CD4-positive, alpha-beta T cell treated with Interleukin-4 for 1 hour (primary cell): Measurements from ENCODE around the gene PIM1.
"Not testable (repeated sequence)": the region's sequence is repeated elsewhere in the genome, so short reads cannot be mapped to it uniquely, and the experiment has no call there.

Experiments used
- DNase-seq, 2 donors: peaks; one replicate each; pipeline ENCODE4 v3.0.0-alpha.2; 2020 to 2022

The PIM1 gene

DNA sequence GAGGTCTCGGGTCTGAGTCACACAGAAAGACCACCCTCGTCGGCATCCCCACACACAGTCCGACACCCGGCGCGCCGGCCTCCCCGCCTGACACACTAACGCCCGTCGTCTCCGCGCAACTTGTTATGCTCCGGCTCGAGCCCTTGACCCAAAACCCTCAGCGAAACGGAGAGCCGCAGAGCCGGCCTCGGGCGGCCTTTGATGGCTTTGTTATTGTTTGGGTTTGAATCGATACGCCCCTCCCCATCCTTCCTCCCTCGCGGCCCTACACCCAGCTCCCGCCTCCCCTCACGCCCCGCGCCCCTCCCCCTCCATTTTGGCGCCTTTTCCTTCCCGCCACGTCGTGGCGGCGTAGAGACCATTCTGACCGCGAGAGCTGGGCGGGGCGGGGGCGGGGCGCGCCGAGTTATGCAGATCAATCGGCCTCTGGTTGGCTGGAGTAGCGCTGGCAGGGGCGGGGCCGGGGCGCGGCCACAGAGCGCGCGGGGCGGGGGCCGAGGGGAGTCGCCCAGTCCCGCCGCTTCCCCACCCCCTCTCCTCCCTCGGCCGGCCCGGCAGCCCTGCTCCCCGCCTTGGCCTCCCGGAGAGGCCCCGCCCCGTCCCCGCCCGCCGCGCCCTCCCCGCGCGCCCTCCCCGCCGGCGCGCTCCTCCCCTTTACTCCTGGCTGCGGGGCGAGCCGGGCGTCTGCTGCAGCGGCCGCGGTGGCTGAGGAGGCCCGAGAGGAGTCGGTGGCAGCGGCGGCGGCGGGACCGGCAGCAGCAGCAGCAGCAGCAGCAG, at the start of gene PIM1:
TSS of gene PIM1 (plus strand) at position 657 of the 777 bp plus-strand sequence. CDS start 424 bp downstream, outside the sequence.
- DNase-seq, result peak; percentile 99

DNA sequence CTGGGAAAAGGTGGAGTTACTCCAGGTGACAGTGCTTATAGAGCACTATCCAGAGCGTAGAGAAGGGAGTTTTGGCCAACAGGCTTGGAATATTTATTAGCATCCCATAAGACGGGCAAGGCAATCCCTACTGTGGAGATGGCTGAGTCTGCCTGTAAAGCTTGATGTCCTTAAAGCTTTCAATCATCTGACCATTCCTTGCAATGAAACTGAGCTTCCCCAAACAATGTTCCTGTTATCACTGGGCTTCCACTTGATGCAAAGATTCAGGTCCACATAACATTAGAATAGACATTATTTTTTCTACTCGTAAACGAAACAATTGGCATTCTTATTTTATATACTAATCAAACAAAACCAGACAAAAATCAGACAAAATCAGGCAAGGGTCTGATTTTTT, 48.4 kb upstream of the PIM1 start:
- no peak for DNase-seq

DNA sequence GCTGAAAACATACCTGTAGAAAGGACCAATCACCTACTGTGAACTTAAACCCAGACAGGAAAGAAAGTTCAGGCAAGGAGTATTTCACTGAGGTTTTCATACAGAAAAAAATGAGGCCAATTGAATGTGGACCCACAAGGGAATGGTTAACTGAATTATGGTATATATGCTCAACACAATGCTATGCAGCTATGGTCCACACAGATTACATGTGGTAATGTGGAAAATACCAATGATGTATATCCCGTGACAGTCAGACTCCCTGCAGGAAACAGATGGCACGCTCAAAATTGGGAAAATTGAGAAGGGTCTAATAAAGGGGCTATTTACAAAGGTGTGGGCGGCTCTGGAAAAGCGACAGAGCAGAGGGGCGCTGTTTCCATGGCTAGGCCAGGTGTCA, 47.1 kb upstream of the PIM1 start:
- DNase-seq, result no peak

DNA sequence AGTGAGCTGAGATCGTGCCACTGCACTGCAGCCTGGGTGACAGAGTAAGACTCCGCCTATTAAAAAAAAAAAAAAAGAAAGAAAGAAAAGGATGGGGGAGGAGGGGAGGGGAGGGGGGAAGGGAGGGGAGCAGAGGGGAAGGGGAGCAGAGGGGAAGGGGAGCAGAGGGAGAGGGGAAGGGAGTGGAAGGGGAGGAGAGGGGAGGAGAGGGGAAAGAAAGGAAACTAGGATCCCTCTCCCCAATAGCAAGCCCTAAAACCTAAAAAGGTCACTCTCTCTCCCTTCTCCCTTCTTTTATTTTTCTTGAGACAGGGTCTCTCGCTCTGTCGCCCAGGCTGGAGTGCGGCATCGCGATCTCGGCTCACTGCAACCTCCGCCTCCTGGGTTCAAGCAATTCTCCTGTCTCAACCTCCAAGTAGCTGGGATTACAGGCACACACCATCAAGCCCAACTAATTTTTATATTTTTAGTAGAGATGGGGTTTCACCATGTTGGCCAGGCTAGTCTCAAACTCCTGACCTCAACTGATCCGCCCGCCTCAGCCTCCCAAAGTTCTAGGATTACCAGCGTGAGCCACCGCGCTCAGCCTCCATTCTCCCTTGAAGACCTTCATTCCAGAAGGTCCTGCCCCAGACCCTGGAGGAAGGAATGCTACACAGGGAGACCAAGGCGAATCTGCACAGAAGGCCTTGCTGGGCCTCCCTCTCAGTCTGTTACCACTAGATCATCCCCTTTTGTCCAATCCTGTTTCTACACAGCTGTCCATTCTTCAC, 45.8 kb upstream of the PIM1 start:
- no peak for DNase-seq

DNA sequence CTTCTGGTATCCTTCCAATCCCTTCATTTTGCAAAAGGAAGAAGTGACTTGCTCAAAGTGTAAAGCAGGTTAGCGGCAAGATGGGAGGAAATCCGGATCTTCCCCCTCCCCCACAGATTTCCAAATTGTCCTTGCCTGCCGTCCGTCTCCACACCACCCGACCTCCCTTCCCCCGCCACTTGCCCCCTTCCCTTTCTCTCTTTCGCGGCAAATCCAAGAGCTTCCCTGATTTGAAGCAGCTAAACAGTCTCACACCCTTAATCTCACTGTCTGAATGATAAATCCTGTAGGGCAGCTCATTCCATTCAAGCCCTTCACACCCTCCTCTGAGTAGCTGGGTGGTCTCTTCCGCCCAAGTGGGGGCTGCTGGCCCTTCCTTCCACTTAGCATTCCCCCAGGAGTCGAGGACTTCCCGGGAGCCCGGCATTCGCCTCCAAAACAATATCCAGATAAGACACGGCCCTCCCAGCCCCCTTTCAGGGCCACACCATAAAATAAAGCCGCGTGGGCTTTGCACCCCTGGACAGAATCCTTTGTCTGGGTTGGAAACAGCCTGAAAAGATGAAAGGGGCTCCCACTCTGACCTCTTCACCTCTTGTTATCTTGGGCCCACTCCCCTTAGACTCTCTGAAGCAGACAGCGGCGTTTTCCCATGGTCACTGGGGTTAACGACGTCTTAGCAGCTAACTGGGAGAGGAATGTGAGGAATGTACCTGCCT, 44.0 kb upstream of the PIM1 start:
- DNase-seq, result no peak

DNA sequence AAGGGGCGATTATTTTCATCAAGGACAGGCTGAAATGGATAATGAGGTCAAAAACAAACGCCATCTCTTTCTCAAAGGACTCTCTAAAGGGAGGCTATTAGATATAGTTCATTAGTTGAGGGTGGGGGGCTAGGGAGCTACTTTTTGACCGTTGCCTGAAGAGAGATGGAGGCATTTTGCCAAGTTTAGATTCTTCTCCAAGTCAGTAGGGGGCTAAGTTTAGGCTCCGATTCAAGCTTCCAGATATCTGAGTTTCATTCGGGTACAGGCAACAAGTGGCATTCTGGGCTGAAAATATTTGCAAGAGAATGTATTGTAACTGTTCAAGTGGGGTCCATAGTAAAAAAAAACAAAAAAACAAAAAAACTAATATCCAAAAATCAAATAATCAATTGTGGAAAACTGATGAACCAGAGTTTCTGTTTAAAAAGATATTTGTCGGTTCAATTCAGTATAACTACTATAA, 43.4 kb upstream of the PIM1 start:
- DNase-seq, result no peak

DNA sequence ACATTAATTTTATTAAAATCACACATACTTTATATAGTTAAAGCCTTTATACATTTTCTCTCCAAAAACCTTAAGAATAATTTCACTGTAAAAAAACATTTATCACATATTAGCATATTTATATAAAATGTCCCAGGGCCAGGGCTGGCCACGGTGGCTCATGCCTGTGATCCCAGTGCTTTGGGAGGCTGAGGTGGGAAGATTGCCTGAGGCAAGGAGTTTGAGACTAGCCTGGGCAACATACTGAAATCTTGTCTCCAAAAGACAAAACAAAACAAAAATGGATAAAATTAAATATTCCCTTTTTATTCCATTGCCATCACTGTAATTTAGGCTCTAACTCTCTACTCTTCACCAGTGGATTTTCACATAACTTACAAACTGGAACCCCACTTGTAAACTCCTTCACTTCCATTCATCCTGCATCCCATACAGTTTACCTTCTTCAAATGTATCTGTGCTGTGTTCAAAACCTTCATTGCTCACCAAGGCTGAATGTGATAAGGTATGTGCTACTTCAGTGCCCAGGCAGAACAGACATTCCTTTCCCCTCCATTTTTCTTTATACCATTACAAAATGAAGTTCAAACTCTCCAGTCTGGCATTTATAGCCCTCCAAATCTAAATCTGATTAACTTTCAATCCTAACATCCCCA, 42.9 kb upstream of the PIM1 start:
- no peak for DNase-seq

DNA sequence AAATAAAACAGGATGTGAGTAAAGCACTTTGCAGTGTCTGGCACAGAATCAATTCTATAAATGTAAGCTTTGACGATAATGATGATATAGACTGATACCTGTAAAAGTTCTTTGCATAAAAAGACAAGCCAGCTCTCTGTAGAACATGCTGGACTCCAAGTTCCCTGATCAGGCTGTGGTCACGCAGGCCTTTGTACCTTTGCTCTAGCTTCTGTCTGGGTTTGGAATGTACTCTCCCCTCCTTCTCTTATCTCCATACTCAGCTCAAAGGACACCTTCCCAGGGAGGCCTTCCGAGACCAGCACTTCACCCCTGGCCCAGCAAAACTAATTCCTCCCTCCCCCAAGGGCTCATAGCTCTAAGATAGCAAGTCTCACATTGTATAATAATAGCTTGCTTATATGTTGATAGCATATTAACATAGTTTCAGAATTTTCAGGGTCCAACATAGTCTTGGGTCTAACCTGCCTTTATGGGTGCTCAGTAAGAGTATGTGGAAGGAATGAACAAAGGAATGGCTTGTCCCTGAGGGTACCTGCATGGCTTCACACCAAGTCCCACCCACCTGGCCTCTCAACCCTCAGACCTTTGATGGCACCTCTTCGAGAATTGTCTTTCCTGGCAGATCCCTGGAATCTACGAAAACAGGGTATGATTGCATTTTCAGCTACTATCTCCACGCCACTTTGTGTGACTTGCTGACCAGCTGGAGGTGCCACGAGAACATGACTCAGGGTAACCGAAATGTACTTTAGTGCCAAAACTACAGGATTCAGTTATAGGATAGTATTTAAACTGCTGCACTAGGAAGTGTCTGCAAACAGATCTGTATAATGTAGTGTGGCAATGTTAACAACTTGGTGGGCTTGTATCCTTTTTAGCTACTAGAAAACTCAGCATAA, 41.7 kb upstream of the PIM1 start:
- DNase-seq, result no peak

DNA sequence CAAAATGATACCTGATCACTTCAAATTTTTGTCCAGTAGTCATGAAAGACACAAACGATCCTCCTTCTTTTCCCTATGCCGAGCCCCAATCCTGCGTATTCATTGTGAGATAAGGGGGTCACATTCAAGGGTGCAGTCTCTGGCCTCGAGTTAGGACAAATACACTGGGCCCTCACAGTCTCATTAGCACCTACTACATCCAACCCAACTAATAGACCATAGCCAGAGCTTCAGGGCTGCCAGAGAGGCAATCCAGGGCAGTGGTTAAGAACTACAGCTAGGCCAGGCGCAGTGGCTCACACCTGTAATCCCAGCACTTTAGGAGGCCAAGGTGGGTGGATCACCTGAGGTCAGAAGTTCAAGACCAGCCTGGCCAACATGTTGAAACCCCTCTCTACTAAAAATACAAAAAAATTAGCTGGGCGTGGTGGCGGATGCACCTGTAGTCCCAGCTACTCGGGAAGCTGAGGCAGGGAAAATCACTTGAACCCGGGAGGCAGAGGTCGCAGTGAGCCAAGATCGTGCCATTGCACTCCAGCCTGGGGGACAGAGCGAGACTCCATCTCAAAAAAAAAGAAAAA, 41.0 kb upstream of the PIM1 start:
- DNase-seq, result not testable (repeated sequence)

DNA sequence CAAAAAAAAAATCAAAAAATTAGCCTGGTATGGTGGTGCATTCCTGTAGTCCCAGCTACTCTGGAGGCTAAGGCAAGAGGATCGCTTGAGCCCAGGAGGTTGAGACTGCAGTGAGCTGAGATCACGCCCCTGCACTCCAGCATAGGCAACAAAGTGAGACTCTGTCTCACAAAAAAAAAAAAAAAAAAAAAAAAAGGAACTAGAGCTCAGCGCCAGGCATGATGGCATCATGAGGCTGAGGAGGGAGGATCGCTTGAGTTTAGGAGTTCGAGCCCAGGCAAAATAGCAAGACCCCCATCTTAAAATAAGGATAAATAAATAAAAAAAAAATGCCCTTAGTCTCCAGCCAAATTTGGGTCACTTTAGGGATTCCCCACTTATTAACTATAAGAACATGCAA, 40.4 kb upstream of the PIM1 start:
- no peak for DNase-seq

DNA sequence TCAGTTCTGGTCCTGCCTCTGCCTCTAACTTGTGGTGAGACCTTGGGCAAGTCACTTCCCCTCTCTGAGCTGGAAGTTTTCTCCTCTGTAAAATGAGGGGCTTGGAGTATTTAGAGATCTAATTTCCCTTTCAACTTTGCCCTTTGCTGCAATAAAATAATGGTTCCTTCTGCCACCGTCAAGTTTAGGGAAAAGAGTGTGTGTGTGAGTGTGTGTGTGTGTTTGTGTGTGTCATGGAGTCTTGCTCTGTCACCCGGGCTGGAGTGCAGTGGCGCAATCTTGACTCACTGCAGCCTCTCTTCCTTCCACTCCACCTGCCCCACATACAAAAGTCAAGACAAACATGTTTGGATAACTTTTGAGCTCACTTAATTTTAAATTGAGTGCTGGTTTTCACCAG, 39.2 kb upstream of the PIM1 start:
- peak in 1 of 2 donors; percentile 57 for DNase-seq

DNA sequence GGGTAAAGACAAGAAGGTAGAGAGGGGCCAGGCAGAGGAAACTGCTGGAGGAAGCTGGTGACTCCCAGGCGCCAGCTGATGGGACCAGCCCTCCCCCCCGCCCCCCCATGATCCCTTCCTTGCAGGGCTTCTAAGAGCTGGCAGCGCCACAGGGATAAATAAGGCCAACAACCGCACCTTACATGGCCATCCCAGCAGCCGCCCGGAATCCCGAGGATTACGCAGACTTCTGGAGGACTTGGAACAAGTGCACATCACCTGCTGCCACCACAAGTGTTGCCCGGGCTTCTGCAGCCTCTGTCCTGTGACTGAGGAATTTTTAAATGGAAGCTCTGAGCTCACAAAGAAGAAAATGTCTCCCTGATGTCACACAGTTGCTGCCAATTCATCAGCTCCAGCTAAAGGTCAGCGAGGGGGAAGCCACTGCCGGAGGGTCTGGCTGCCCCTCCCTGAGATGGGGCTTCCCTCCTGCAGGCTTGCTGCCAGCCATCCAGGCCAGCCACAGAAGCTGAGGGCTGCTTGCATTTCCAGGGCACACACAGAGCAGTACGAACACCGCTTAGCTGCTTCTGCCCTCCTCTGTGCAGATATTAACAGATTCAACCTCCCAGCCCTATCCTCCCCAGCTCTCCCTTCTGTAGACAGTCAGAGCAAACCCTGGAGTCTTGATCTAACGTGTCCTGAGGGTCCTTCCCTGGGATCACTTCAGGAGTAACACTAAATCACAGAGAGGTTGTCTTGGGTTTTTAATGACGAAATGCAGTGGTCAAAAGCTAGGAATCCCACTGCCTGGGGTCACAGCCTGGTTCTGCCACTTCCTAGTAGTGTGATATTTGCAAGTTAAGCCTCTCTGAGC, 38.6 kb upstream of the PIM1 start:
- no peak for DNase-seq

DNA sequence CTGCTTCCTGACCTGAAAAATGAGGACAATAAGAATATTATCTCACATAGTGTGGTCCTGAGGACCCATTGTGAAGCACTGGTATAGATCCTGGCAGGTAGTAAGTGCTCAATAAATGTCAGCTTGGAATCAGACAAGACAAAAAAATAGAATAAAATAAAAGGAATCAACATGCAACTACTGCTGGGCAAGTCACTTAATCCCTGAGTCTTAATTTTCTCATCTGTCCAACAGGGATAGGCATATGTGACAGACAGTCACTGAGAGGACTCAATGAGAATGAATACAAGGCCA, 38.0 kb upstream of the PIM1 start:
- no peak for DNase-seq

DNA sequence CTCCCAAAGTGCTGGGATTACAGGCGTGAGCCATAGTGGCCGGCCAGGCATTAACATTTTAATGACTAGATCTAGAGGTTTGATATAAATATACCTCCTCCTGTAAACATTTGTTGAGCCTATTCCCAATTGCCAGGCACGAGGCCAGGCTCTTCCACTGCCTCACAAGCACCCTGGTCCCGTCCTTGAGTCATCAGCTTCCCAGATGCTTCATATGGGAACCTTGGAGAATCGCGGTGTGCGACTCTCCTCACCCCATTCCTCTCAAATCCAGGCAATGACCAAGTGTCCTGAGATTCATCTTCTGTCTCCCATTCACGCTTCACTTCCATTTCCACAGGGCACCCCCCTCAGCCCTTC, 35.9 kb upstream of the PIM1 start:
- no peak for DNase-seq

DNA sequence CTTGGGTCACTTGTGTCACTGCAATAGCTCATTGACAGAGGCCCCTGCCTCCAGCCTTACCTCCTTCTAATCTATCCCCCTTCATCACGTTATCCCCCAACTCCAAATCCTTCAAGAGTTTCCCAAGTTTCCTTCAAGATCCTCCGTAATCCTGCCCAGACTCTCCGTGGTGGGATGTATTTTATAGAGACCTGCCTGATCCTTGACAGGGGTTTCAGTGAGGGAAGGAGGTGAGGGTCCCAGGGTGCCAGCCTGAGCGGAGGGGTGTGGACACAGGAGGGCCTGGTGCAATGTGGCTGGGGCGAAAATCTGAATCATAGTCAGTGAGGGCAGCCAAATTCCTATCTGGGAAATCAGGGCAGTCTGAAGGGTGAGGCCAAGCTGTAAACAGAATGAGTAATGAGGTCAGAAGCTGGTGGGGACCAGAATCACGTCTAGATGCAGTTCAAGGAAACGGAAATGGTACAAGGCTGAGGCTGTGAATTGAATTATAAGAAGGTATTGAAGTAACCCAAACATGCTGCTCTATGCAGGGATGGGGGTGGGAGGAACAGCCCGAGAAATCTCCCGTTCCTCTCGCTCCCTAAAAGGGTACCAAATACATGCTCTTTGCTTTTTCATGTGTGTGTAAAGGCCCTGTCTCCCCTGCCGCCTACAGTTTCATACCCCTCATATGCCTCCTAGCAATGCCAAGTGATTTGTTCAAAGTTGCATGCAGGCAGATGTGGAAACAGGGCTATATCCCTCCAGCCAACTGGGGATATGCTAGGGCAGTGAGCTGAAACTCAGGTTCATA, 35.4 kb upstream of the PIM1 start:
- peak; percentile 30 to 65 for DNase-seq

DNA sequence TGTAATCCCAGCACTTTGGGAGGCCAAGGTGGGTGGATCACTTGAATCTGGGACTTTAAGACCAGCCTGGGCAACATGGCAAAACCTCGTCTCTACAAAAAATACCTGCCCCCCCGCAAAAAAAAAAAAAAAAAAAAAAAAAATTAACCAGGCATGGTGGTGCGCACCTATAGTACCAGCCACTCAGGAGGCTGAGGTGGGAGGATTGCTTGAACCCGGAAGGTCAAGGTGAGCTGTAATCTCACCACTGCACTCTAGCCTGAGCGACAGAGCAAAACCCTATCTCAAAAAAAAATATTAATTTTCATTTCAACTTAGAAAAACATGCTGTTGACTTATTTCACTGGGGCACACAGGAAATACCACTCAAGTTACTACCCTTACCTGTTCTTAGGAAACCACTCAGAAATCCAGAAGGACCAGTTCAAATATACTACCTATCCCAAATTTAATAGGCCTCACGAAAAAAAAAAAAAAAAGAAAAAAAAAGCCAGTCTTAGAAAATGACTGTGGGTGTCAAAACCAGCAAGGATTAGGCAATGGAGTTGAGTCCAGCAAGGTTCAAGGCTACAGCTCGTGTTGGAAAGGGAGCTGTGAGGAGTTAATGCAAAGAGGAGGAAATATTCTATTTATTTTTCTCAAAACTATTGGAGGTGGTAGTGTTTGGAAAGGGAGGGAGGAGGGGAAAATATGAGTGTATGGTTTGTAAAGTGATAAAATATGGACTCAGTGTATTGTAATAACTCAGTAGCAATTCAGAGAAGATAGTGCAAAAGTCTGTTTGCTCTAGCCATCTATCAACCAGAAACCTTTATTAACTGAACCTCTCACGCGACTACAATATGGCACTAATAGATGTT, 33.9 kb upstream of the PIM1 start:
- no peak for DNase-seq

DNA sequence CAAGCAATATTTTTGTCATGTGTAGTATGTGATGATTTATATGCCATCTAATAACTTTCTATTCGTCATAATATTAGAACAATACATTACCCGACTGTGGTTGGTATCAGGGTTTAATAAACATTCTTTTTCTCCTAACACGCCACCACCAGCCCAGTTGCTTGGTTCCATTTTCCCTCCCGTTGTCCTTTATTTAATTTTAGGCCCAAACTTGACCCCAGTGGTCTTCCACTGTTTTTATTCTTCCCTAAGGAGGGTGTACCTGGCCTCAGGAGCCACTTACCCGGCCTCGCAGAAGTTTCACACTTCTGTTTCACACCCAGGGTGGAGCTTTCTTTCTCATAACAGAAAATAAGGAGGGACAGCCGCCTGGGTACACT, 33.1 kb upstream of the PIM1 start:
- DNase-seq, result no peak

DNA sequence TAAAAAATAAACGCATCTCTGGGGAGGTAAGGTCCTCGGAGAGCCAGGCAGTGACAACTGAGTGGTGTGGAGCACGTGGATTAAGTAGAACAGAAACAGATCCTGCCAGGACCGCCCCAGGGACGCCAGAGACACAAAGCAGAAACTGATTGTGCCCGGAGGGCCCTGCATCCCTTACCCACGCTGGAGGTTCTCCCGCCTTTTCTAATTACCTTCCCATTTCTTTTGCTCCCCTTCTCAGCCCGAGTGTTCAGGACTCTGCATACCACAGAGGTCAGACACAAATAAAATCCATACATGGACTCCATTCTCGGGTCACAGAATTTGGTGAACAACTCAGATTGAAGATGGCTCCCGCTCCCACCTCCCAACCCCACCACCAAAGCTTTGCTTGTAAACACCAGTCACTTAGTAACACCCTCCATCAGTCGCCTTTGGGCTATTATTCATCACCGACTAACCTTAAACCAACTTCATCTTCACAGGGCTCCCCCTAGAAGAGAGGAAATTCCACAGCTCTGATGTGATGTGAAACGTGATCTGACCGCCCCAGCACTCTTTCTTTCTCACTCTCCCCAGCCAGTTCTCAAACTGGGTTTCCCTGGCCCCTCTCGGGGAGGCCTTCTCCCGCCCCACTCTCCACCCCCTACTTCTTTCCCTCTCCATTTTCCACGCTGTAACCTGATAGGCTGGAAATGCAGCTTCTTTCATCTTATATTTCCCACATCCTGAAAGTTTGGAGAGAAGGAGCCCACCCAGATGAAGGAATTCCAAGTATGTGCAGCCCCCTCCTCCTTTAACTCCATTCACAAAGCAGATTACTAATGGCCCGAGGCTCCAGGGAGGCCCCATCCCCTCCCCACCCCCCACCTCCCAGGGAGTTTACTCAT, 32.5 kb upstream of the PIM1 start:
- DNase-seq, result peak; percentile 36 to 60
